ENCODE results near the gene PICALM.
"Not testable (repeated sequence)": the region's sequence is repeated elsewhere in the genome, so short reads cannot be mapped to it uniquely, and the experiment has no call there.

Gene PICALM

GRCh38 chr11:85977751-85978160, 91.1 kb downstream of the PICALM start:
- DNase-seq (ENCODE audit: low read depth) = no peak

- DNase-seq (ENCODE audit: low read depth) = no peak
These were observed 92.4 kb downstream of the PICALM start for GRCh38 chr11:85976525-85976924.

- DNase-seq (ENCODE audit: low read depth) = no peak
These were observed 94.8 kb downstream of the PICALM start for GRCh38 chr11:85974122-85974521.

- DNase-seq (ENCODE audit: low read depth) = no peak
These were observed 98.3 kb downstream of the PICALM start for GRCh38 chr11:85970593-85970992.

- DNase-seq (ENCODE audit: low read depth) = no peak
These were observed 101.4 kb downstream of the PICALM start for GRCh38 chr11:85967457-85967856.

- DNase-seq (ENCODE audit: low read depth) = no peak
These were observed 103.7 kb downstream of the PICALM start for GRCh38 chr11:85965202-85965601.

- no peak for DNase-seq (ENCODE audit: low read depth)
These were observed 106.9 kb downstream of the PICALM start for GRCh38 chr11:85961930-85962363.

GRCh38 chr11:85961130-85961529, 107.8 kb downstream of the PICALM start:
- no peak for DNase-seq (ENCODE audit: low read depth)

- DNase-seq (ENCODE audit: low read depth) = no peak
These were observed 108.2 kb downstream of the PICALM start for GRCh38 chr11:85960678-85961077.

- no peak for DNase-seq (ENCODE audit: low read depth)
These were observed 113.4 kb downstream of the PICALM start for GRCh38 chr11:85955531-85955930.

GRCh38 chr11:85953491-85954143, 115.3 kb downstream of the PICALM start:
- DNase-seq (ENCODE audit: low read depth) = no peak

- not testable (repeated sequence) for DNase-seq (ENCODE audit: low read depth)
These were observed 116.8 kb downstream of the PICALM start for GRCh38 chr11:85952108-85952485.

- DNase-seq (ENCODE audit: low read depth) = no peak
These were observed 117.3 kb downstream of the PICALM start for GRCh38 chr11:85951428-85952107.

- no peak for DNase-seq (ENCODE audit: low read depth)
These were observed 117.9 kb downstream of the PICALM start for GRCh38 chr11:85951049-85951405.

GRCh38 chr11:85950317-85951048, 118.4 kb downstream of the PICALM start:
- no peak for DNase-seq (ENCODE audit: low read depth)

GRCh38 chr11:85949798-85950197, 119.1 kb downstream of the PICALM start:
- no peak for DNase-seq (ENCODE audit: low read depth)

GRCh38 chr11:85948884-85949283, 120.0 kb downstream of the PICALM start:
- no peak for DNase-seq (ENCODE audit: low read depth)

- DNase-seq (ENCODE audit: low read depth) = peak; percentile 87
These were observed 121.2 kb downstream of the PICALM start for GRCh38 chr11:85947431-85948272.

- DNase-seq (ENCODE audit: low read depth) = no peak
These were observed 122.7 kb downstream of the PICALM start for GRCh38 chr11:85946221-85946620.

- no peak for DNase-seq (ENCODE audit: low read depth)
These were observed 123.1 kb downstream of the PICALM start for GRCh38 chr11:85945788-85946187.

GRCh38 chr11:85945296-85945695, 123.6 kb downstream of the PICALM start:
- DNase-seq (ENCODE audit: low read depth) = no peak

GRCh38 chr11:85941380-85941973, 127.4 kb downstream of the PICALM start:
- no peak for DNase-seq (ENCODE audit: low read depth)
